NCI-H2029 (cell line): ENCODE results near the gene BPTF.
A peak's percentile ranks its signal among the peaks of the same experiment; 100 is the strongest.
"Not testable (repeated sequence)": the region's sequence is repeated elsewhere in the genome, so short reads cannot be mapped to it uniquely, and the experiment has no call there.

Source experiments
- DNase-seq: peaks from one replicate; lab custom pipeline; 2025; lab: John Stamatoyannopoulos, UW

BPTF gene

DNA sequence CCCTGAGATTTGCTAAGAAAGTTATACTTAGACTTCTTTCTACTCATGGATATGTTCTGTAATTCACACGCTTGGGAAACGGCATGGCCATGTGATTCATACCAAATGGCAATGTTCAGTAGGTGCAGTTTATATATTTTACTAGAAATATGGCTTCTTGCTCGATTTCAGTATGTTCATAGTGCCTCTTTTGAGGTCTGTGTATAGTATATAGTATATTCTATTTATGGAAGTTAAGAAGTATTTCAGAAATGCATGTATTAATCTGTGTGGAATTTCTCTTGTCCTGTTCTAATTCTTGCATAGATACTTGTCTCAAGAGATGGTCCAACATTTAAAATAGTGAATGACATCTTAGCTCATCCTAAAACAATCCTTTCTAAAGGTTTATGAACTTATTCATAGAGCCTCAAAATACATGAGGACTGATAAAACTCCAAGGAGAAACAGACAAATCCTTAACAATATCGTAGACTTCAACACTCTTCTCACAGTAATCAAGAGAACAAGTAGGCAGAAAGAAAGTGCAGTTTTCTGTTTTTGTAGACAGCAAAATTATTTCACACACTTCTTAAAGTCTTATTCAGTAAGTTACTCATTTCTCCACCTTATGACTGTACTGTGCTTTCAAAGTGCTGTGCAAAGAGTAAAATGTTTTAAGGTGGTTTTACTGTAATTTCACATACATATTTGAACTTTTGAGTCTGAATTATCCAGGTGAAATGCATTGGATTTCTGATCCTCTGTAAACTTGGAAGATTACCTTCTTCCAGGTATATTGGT, 11.1 kb downstream of the BPTF start:
- no peak for DNase-seq

DNA sequence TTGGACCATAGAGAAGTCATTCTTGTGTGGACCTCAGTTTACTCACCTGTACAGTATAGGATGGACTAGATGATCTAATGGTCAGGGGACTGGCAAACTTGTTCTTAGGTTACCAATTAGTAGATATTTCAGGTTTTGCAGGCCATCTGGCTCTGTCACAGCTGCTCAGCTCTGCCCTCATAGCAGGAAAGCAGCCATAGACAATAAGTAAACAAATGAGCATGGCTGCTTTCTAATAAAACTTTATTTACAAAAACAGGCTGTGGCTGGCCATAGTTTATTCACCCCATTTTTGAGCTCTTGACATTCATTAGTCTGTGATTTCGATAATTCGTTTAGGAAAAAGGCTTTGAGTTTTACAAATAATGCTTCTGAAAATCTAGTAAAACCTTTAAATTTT, 12.7 kb downstream of the BPTF start:
- no peak for DNase-seq

DNA sequence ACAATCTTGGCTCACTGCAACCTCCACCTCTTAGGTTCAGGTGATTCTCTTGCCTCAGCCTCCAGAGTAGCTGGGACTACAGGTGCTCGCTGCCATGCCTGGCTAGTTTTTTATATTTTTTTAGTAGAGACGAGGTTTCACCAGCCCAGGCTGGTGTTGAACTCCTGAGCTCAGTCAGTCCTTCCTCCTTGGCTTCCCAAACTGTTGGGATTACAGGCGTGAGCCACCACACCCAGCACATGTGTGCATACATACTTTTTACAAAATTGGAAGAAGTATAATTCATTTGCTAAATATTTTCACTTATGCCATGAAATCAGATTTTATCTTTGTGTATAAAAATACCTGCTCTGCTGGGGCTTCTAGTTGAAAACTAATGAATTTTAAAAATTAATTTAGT, 13.2 kb downstream of the BPTF start:
- no peak for DNase-seq

DNA sequence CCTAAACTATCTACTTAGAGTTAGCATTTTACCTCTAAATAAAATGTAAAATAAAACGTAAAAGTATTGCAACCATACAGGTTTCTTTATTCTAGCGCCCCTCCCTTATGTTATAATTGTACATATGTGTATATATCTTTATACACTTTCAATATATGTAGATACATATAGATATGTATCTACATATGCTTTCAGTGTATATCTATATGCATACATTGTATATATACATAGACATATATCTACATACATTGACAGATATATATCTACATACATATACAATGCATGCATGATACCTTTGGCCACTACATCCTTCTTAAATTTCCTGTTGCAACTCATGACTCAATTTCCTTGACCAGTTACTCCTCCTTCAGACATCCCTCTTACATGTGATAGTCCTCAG, 16.7 kb downstream of the BPTF start:
- no peak for DNase-seq

DNA sequence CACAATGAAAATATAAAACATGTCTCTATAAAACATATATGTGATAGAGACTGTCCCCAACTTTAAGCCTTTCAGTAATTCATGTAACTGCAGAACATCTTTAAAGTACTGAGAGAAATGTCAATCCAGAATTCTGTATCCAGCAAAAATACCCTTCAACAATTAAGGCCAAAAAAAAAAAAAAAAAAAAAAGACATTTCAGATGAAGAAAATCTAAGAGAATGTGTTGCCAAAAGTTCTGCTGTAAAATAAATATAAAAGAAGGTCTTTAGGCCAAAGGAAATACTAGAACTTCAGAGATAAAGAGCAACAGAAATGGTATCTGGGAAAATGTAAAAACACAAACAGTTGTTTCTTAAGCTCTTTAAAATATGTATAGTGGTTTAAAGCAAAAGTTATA, 17.3 kb downstream of the BPTF start:
- no peak for DNase-seq

DNA sequence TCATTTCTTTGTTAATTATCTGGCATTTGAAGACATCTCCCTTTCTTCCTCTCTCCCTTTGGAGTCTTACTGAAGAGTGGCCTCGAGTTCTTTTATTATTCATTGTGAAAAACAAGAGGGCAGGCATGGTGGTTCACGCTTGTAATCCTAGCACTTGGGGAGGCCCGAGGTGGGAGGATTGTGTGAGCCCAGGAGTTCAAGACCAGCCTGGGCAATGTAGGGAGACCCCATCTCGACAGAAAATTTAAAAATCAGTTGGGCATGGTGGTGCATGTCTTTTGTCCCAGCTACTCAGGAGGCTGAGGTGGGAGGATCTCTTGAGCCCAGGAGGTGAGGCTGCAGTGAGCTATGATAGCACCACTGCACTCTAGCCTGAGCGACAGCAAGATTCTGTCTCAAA, 20.1 kb downstream of the BPTF start:
- no peak for DNase-seq

DNA sequence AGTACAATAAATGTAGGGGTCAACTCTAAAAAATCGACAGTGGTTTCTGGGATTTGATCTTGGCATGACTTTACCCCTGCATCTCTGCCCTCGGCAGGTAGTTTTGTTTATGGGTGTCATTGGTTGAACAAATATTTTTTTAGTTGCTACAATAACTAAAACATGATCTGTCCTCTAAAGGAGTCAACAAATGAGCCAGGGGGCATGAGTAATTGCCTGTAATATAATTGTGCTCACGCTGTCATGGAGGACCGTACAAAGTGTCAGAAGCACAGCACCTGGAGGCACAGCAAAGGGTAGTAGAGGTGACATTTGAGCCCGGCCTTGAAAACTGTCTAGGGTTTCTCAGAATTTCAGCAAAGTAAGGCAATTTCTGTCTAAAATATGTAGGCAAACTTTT, 22.9 kb downstream of the BPTF start:
- DNase-seq = peak; percentile 54

DNA sequence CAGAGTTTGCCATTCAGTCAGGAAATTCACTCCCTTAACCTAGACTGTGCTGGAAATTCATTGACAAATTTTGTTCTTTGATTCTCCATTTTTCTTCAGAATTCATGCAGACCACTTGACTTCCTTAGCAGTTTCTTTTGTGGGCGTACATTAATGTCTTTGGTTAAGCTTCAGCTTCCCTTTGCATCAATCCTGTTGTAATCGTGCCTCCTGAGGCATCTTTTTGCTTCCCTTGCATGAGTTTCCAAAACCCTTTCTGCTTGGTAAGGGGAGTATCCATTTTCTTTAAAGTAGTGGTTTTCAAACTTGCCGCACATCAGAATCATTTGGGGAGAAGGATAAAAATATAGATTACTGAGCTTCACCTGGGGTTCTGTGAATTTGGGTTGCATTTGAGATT, 23.5 kb downstream of the BPTF start:
- DNase-seq = not testable (repeated sequence)

DNA sequence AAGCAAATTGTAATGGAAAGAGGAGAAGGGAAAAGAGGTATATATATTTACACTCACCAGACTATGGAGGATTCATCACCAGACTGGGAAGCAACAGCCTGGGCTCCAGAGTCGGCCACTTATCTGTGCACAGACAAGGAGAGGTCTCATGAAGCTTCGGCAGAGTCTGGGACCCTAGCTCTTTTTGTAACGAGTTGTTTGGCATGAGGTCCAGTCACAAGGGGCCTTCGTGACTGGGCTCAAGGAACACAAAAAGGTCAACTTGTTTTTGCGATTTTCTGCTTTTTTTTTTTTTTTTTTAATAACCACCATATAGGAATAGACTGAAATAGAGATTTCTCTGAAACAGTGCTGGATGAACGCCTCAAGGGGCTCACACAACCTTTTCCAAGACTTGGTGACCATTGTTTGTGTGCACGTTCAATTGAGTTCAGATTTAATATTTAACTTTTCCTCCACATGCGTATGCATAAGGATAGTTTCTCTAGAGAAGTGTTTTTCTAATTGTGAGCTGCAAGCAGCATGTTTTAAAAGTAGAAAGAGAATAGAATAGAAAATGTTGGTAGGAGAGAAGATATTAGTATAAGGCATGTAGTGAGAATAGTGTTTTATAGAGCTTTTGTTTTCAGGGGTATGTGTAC, 25.8 kb downstream of the BPTF start:
- DNase-seq = no peak

DNA sequence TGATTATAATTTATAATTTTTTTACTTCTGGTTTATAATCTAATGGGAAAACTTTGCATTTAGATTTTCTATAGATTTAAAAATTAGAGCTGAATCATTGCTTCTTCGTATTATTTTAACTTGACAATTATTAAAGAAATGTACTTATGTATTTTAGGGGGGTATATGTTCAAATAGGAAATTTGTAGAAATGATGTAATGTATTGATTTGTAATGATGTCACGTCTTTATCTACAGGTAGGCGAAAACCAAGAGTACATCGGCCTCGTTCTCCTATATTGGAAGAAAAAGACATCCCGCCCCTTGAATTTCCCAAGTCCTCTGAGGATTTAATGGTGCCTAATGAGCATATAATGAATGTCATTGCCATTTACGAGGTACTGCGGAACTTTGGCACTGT, 28.4 kb downstream of the BPTF start:
- no peak for DNase-seq

DNA sequence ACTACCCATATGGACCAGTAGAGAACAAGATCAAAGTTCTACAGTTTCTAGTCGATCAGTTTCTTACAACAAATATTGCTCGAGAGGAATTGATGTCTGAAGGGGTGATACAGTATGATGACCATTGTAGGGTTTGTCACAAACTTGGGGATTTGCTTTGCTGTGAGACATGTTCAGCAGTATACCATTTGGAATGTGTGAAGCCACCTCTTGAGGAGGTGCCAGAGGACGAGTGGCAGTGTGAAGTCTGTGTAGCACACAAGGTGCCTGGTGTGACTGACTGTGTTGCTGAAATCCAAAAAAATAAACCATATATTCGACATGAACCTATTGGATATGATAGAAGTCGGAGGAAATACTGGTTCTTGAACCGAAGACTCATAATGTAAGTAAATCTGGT, 29.1 kb downstream of the BPTF start:
- DNase-seq = no peak

DNA sequence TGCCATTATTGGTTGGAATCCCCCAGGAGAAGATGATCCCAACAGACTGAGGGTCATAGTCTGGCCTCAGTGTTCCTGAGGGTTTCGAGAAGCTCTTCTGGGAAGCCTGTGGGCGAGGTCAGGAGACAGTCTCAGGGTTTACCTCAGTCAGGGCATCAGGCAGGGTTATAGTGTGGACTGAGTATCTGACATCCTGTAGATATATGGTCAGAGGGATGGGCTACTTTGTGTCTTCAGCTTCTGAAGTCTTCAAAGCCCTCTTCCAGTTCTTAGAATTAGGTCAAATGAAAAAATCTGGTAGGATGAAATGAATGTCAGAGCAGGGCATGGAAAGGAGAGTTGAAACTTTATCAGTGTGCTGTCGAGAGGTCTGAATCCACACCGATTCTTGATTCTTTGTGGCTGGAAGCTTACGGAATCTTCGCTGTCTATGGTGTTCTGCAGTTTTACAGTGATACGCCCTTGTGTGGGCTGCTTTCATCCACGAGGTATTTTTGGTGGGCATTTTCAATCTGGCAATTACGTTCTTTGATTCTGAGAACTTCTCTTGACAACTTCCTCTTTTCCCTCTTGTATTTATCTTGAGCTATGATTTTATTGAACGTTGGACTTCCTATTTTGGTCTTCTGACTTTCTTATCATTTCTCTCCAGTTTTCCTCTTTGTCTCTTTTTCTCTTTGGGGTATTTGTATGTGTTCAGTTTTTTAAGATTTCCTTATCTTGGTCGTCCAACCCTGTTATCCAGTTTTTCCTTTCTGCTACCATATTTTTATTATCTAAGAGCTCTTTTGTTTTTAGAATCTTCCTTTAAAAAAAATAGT, 30.4 kb downstream of the BPTF start:
- DNase-seq = no peak

DNA sequence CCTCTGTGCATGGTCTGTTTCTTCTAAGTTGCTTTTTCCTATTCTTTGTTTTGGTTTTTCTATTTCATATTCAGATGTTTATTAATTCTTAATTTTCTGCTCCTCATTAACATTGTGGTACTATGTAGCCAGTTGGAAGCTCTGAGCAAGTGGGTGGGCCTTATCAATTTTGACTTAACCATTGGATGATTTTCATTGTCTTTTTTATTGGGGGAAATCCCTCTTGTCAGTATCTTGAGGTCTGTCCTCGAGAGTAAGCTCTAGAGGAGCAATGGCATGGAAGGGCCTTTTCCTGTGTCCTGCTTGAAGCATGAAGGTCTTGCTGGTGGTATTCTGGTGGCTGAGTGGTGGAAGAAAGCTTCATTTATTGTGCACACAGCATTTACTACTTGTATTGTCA, 31.1 kb downstream of the BPTF start:
- DNase-seq = not testable (repeated sequence)

DNA sequence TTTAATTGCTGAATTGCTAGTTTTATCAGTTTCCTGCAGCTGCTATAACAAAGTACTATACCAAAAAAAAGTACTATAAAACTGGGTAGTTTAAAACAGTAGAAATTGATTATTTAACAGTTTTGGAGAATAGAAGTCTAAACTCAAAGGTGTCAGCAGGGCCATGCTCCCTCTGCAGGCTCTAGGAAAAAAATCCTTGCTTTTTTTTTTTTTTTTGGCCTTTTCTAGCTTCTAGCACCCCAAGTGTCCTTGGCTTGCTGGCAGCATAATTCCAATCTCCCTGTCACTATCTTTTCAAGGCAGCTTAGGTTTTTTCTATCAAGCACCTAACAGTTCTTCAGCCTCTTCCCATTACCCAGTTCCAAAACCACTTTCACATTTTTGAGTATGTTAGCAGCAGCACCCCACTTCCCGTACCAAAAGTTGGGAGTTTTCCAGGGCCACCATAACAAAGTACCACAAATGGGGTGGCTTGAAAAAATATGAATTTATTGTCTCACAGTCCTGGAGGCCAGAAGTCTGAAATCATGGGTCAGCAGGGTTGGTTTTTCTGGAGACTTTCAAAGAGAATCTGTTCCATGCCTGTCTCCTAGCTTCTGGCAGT, 37.4 kb downstream of the BPTF start:
- no peak for DNase-seq

DNA sequence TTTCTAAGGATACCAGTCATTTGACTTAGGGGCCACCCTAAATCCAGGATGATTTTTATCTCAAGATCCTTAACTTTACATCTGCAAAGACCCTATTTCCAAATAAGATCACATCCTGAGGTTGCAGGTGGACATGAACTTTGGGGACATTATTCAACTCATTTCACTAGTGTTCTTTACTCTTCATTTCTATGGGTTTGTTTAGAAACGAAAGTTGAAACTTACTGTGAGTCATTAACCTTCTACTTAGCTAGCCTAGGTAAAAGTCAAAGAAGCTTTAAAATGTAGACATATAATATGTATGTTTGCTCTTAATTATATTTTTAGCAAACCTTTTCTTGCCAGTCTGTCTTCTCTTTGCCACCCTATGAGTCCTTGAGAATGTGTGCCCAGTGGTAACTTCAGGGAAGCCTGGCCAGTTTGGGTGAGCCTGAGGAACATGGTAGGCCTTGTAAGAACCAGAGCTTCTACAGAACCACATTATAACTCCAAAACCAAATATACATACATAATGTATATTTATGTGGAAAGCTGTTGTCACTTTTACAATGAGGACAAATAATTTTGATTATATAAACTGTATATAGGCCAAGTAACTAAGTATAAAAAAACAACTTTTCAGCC, 38.4 kb downstream of the BPTF start:
- no peak for DNase-seq

DNA sequence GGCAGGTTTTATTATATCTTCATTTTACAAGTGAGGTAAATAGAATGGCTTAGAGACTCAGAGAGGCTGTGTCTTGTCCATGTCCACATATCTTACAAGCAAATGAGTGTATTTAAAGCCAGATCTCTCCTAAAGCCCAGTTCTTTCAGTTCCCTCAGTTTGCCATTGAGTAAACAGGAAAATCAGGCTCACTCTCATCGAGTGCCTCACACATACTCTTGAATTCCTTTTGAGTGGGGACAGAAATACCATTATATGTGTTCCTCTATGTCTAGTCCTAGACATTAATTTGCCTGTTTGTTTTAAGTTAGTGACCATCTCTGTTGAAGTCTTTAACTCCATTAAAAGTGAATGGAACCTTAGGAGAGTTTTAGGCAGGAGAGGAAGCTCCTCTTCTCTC, 40.1 kb downstream of the BPTF start:
- DNase-seq = no peak

DNA sequence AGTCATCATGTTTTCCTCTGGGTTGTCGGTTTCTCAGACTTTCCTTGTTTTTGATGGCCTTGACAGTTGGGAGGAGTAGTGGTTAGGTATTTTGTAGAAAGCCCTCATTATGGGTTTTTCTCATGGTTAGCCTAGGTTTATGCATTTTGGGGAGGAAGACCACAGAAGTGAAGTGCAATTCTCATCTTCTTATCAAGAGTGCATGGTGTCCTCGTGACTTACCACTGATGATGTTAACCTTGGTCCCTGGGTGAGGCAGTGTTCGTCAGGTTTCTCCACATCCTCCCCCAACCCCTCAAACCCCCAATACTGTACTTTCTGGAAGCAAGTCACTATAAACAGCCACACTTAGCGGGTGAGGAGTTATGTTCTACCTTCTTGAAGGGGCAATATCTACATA, 42.3 kb downstream of the BPTF start:
- no peak for DNase-seq

DNA sequence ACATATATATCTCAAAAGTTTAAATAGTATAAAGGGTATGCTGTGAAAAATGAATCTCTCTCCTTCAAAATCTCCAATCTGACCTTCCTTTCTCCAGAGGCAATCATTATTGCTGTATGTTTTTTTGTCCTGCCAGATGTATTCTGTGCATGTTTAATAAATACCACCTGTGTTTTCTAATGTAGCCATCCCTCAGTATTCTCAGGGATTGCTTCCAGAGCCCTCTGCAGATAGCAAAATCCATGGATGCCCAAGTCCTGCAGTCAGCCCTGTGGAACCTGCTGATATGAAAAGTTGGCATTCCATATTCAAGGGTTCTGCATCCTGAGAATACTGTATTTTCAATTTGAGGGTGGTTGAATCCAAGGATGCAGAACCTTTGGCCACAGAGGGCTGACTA, 42.9 kb downstream of the BPTF start:
- DNase-seq = no peak

DNA sequence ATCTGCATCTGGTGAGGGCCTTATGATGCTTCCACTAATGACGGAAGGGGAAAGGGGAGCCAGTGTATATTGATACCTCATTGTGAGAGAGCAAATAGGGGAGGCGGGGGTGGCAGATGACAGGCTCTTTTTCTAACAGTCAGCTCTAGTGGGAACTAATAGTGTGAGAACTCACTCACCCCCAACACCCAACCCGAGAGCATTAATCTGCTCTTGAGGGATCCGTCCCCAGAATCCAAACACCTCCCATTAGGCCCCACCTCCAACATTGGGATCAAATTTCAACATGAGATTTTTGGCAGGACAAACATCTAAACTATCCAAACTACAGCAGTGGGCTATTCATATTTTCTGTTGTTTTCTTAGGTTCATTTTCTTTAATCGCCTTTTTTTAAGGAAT, 54.4 kb downstream of the BPTF start:
- no peak for DNase-seq

DNA sequence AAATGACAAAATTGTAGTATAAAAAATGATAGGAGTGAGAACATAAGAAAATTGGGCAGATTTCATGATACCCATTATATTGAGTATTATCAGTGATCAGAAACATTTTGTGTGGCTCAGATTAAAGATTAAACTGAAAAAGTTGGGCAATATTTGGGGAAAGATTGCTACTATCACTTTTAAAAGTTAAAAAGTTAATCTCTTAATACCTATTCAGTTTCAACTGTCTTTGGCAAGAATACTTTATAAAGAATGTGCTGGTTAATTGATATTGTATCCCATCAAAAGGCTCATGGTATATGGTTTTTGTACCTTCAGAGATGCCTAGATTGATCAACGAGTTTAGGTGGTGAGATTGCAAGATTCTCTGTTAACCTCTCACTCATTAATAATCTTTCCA, 55.8 kb downstream of the BPTF start:
- no peak for DNase-seq

DNA sequence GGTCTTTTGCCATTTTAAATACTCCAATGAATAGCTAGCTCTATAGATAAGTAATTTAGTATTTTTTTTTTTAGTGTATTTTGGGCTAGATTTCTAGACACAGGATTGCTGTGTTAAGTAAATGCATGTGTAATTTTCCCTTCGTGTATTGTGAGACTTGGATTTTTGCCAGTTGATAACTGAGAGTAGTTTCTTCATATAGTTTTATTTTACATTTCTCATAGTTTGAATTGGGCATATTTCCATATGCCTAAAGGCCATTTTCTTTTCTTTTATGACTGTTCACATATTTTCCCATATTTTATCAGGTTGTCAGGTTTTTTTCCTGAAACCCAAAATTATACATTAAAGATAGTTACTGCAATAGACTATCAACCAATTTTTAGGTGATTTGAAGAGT, 59.4 kb downstream of the BPTF start:
- no peak for DNase-seq

DNA sequence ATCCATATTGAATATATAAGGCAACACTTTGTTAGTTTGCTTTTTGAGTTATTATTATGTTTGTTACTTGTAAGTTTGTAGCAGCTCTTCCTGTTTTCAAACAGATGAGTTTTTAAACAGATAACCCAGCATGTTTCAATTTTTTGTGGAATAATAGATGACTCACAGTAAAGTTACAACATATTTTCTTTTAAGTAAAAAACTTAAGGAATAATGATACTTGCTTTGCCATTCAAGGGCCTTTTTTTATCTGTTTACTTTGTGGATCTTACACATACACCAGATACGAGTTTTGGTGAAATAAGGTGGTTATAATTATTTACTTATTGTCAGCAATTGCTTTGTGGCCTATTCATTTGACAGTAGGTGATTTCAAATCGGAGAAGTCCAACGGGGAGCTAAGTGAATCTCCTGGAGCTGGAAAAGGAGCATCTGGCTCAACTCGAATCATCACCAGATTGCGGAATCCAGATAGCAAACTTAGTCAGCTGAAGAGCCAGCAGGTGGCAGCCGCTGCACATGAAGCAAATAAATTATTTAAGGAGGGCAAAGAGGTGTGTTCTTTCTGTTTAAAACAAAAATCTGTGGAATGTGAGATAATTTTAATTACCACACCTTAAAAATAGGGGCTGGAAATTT, 66.3 kb downstream of the BPTF start:
- no peak for DNase-seq
